Breast epithelium (tissue), 3 donors: Measurements from ENCODE around the gene JCHAIN.

Experiments
- POLR2AphosphoS5 ChIP-seq, 3 donors: sonication (generic); formaldehyde crosslinking; IDR thresholded peaks; one replicate each; pipeline ENCODE4 v1.6.1; 2017; ENCODE audit warnings: antibody characterized with exemption in 3 of 3
- TF ChIP-seq, protein P1 (sequence below), 3 donors: fragments of 450-650 bp; IDR thresholded peaks; one replicate each; pipeline ENCODE4 v1.5.1; 2016 to 2017; ENCODE audit warnings: antibody characterized with exemption in 3 of 3, mild to moderate bottlenecking in 3 of 3, moderate library complexity in 3 of 3

DNA sequence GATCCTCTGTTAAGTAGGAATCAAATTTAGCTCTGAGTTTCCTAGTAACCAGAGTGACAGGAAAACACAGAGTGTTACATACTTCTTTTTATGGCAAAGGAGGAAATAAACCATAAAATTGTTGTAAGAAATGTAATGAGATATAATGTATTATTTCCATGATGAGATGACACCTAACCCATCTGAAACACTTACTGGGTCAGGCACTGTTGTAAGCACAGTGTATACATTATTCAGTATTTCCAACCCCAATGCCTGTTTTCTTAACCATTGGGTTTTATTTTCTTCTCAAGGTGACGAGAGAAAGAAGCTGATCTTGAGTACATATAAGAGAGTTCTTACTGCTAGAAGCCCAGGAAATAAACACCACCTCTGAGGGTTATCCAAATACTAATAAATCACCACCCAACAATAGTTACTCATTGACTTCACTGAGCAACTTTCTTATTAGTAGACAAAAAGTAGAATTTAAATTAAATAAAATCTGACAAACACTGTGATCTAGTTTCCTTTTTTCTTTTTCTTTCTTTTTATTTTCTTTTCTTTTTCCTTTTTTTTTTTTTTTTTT, 42.0 kb downstream of the JCHAIN start:
- no peak for TF ChIP-seq POLR2AphosphoS5 (IDR thresholded peaks at IDR 0.05)
- TF ChIP-seq, protein P1, sequence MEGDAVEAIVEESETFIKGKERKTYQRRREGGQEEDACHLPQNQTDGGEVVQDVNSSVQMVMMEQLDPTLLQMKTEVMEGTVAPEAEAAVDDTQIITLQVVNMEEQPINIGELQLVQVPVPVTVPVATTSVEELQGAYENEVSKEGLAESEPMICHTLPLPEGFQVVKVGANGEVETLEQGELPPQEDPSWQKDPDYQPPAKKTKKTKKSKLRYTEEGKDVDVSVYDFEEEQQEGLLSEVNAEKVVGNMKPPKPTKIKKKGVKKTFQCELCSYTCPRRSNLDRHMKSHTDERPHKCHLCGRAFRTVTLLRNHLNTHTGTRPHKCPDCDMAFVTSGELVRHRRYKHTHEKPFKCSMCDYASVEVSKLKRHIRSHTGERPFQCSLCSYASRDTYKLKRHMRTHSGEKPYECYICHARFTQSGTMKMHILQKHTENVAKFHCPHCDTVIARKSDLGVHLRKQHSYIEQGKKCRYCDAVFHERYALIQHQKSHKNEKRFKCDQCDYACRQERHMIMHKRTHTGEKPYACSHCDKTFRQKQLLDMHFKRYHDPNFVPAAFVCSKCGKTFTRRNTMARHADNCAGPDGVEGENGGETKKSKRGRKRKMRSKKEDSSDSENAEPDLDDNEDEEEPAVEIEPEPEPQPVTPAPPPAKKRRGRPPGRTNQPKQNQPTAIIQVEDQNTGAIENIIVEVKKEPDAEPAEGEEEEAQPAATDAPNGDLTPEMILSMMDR (IDR thresholded peaks at IDR 0.05), result no peak
